GM18502 (cell line): ENCODE data around the gene PARK7.

ENCODE experiments used
- ATAC-seq: cut with Tn5 transposase; IDR thresholded peaks from one replicate; pipeline ENCODE4 v1.9.1; 2021; ENCODE audit warnings: mild to moderate bottlenecking; ENCODE audit not compliant: unreplicated experiment, poor library complexity

Gene PARK7

DNA sequence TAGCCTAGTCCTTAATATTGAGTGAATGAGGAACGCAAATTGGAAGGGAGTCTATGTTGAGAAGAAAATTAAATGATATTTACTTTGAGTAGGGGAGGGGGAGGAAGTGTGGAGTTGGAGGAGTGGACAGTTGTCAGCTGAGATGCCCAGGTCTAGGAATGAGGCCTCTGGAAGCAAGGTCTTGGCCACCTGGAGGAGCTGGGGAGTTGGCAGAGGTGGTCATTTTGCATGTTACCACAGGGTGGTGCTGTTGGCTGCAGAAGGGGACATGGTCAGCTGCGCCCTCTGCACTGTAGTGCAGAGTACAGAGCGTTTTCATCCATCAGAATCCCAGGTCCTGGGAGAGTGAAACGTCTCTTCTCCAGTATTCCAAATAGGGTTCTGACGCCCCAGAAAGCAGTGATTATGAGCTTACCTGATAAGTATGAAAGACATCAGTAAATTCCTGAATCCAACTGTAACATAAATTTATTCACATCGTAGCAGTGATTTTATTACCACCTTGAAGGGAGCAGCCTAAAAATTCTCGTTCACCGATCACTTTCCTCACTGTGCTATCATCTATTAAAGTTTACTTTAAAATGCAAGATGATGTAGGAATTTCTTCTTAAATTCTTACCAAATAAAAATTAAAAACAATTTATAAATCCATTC is 13.8 kb downstream of the PARK7 start:
- ATAC-seq = no peak

DNA sequence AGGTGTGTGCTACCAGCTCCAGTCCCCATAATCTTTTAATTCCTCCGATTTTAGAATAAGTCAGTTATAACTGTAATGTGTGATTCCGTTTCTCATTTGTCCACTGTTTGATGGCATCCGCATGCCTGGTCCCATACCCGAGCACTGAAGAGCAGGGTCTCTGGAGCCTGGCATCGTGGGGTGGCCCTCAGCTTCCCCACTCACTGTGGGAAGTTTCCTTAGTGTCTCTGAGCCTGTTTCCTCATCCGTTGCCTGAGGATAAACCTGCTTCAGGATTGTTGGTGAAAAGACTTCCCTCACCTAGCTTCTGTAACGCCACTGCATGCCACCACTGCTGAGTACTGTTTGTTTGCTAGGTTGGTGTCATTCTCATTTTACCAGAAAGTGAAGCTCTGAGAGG is 19.5 kb downstream of the PARK7 start:
- ATAC-seq = no peak

DNA sequence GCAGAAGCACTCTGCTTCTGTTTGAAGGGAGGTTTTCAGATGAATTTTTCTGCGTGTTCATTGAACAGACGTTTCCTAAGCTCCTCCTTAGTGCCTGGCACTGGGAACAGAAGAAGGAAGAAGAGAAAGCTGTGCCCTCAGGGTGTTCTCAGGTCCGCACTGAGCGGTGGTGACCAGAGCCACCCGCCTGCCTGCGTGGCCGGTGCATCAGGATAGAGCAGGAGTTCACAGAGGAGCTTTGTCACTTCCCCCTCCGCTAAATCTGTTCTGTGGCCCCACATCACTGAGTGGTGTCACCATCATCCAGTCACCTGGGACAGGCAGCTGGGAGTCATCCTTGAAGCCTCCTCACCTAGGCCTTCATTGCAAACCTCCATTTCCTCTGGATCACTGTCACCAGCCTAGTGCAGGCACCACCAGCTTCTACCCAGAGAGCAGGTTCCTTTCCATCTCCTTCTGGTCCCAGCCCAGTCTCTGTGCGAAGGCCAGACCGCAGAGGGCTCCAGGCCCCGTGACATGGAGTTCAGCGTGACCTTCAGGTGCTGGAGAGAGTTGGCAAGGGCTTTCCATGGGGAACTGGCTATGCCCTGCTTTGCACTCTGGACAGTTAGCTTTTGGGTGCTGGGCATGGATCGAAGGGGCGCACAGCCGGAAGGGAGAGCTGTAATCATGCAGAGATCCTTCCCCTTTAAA is 21.7 kb downstream of the PARK7 start:
- ATAC-seq = no peak

DNA sequence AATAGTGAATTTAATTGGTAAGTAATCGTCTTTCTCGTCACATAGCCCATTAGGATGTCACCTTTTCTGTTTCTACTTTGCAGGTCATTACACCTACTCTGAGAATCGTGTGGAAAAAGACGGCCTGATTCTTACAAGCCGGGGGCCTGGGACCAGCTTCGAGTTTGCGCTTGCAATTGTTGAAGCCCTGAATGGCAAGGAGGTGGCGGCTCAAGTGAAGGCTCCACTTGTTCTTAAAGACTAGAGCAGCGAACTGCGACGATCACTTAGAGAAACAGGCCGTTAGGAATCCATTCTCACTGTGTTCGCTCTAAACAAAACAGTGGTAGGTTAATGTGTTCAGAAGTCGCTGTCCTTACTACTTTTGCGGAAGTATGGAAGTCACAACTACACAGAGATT is 23.3 kb downstream of the PARK7 start:
- ATAC-seq = no peak

DNA sequence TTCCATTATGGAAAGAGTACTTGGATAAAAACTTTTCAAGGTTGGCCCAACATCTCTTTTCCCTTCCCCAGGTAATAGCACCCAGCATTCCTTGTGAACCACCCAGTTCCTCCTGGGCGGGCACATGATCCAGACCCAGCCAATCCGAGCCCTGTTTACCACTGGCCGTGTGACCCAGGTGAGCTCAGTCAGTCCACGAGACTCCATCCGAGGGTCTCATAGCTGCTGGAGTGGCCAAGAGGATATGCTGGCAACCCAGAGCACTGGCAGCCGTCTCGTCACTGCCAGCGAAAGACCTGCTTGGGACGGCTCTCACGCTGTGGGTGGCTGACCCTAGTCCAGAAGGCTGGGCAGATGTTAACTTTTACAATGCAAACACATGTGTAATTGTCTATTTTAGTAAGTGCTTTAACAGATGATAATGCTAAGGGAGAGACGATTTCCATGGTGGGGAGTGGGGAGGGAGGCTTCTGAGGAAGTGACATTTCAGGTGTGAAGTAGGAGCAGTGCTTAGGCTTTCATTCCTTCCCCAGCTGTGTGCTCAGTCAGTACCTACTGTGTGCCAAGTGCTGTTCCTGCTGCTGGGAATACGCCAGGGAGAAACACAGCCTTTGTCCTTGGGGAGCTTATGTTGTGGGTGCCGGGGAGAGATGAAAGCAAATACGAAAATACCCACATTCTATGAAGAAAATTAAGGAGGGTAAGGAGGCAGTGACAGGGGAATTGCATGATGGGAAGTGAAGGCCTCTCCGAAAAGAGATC is 24.5 kb downstream of the PARK7 start:
- ATAC-seq = no peak

DNA sequence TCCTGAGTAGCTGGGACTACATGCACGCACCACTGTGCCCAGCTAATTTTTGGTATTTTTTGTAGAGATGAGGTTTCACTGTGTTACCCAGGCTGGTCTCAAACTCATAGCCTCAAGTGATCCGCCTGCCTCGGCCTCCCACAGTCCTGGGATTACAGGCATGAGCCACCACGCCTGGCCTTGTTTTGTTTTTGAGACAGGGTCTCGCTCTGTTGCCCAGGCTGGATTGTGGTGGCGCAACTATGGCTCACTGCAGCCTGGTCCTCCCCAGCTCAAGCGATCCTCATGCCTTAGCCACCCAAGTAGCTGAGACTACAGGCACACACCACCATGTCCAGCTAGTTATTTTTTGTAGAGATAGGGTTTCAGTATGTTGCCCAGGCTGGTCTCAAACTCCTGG is 26.0 kb downstream of the PARK7 start:
- no peak for ATAC-seq

DNA sequence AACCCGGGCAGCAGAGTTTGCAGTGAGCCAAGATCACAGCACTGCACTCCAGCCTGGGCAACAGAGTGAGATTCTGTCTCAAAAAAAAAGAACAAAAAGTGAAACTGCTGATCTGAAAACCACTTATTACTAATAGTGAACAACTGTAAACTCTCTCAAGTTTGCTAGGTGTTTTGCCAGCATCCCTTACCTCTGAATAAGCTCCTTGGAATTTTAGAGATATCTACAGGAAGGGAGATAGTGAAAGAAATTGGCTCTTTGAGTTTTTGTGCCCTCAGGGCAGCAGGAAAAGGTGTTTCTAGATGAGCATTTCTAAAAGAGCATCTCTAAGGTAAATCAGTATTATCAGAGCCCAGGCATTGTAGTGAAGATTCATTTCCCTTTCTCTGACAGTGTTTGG is 27.1 kb downstream of the PARK7 start:
- no peak for ATAC-seq

DNA sequence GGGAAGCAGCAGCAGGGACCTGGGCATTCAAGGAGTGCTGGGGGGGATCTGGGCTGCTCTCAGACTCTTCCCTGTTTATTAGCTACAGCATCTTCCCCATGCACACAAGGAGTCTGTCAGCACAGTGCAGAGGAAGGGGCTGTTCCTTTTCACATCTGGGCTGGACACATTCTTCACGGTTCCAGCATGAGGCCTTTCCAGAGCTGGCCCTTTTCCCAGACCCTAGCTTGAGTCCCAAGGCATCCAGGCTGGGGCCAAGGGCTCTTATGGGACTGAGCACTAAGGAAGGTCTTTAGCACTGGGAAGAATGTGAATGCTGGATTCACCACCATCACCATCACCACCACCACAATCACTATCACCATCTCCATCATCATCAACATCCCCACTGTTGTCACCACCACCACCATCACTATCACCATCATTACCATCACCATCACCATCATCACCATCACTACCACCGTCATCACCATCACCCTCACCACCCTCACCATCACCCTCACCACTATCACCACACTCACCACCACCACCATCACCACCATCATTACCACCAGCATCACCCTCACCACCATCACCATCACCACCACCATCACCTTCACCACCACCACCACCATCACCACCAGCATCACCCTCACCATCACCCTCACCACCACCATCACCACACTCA is 28.4 kb downstream of the PARK7 start:
- no peak for ATAC-seq

DNA sequence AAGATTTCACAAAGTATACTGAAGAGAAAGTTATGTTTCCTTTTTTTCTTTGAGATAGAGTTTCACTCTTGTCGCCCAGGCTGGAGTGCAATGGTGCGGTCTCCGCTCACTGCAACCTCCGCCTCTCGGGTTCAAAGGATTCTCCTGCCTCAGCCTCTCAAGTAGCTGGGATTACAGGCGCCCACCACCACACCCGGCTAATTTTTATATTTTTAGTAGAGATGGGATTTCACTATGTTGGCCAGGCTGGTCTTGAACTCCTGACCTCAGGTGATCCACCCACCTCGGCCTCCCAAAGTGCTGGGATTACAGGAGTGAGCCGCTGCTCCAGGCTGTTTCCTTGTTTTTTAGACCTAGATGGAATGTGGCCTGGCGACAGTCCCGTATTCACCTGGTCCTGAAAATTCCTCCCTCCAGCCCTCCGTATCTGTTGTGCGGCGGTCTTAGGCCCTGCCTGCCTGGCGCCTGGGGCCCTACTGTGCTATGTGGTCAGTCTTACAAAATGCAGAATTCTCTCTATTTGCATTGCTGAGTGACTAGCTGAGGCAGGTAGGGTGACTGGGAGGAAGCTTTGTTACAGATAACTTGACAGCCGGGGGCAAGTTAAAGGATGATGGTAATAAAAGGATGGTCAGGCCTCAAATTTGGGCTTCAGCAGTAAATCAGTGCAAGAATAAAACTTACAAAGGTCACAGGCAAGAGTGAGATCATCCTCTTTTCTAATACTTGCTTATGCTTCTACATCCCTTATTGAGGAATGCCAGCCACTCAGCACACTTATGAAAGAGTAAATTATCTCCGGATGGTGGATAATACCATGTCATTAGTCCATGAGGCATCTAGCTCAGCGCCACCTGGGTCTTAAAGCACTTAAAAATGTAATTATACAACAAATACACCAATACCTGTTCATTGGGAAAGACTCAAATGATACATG is 30.3 kb downstream of the PARK7 start:
- ATAC-seq = no peak

DNA sequence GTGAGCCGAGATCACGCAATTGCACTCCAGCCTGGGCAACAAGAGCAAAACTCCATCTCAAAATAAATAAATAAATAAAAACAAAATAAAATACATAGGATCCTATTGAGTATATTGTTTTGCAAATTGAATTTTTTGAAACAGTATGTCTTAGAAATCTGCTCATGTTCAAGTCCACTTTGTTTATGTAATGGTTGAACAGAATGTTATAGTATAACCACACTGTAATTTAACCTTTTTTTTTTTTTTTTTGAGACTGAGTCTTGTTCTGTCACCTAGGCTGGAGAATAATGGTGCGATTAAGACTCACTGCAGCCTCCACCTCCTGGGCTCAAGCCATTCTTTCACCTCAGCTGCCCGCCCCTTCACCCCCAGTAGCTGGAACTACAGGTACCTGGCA is 31.4 kb downstream of the PARK7 start:
- no peak for ATAC-seq

DNA sequence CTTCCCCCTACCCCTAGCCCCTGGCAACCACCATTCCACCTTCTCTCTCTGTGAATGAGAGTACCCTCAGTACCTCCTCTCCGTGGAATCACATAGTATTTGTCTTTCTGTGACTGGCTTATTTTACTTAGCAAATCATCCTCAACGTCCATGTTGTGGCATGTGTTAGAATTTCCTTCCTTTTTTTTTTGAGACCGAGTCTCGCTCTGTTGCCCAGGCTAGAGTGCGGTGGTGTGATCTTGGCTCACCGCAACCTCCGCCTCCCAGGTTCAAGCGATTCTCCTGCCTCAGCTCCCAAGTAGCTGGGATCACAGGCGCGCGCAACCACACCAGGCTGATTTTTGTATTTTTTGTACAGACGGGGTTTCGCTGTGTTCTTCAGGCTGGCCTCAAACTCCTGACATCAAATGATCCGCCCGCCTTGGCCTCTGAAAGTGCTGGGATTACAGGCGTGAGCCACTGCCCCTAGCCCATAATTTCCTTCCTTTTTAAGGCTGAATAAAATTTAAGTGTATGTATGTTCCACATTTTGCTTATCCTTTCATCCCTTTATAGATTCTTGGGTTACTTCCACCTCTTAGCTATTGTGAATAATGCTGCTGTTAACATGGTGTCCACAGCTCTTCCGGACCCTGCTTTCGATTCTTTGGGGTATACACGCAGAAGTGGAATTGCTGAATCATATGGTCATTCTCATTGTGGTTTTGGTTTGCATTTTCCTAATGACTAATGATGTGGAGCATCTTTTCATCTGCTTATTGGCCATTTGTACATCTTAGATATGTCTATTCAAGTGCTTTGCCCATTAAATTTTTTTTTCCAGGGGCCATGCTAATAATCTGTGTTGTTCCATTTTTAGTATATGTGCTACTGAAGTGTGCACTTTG is 32.3 kb downstream of the PARK7 start:
- peak; percentile 89 for ATAC-seq

DNA sequence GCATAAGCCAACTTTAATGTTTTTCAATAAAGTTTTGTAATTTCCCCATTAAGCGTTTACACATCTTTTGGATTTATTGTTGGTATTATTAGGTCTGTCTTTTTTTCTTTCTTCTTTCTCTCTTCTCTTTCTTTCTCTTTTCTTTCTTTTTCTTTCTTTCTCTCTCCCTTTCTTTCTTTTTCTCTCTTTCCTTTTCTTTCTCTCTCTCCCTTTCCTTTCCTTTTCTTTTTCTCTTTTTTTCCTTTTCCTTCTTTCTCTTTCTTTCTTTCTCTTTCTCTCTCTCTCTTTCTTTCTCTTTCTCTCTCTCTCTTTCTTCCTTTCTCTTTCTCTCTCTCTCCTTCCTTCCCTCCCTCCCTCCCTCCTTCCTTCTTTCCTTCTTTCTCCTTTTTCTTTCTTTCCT is 33.3 kb downstream of the PARK7 start:
- no peak for ATAC-seq

DNA sequence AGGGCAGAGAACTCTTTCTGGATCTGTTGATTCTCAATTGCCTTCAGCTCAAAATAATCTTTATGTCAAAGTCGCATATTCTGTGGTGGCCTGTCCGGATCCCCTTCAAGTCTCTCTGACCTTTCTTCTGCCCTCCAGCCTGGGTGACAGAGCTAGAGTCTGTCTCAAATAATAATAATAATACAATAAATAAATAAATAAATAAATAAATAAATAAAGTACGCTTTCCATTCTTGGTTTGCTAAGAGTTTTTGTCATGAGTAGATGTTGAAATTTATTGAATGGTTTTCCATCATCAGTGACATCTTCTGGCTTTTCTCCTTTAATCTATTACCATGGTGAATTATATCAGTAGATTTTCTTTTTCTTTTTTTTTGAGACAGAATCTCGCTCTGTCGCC is 33.9 kb downstream of the PARK7 start:
- ATAC-seq = no peak

DNA sequence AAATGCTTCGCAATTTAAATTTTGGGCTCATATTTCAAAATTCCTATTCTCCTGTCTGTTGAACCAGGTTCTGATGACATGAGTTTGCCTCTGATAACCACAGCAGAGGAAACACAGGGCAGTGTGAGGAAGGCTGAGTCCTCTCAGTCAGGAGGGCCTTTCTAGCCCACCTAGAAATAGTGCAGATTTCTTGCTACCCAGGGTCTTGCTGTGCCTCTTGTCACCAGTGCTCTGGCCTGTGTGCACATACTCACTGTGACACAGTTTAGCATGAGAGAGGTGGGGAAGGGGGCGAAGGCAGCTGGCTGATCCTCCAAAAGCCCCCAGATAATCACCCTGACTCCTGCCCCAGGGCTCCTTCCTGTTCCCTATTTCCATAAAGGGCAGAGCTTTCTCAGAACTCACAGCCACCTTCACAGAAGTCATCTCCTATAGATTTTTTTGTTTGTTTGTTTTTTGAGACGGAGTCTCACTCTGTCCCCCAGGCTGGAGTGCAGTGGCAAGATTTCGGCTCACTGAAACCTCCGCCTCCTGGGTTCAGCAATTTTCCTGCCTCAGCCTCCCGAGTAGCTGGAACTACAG is 40.9 kb downstream of the PARK7 start:
- no peak for ATAC-seq

DNA sequence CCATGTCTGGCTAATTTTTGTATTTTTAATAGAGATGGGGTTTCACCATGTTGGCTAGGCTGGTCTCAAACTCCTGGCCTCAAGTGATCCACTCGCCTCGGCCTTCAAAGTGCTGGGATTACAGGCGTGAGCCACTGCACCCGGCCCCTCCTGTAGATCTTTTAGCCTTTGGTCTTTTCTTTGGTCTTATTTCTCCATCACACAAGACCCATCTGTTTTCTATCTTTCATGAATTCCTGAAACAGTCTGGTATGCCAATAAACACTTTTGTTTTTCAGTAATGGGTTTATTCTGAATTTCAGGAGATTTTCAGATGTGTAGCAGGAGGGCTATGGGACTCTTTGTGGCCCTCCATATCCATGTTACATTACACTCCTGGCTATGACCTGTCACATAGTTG is 41.4 kb downstream of the PARK7 start:
- no peak for ATAC-seq

DNA sequence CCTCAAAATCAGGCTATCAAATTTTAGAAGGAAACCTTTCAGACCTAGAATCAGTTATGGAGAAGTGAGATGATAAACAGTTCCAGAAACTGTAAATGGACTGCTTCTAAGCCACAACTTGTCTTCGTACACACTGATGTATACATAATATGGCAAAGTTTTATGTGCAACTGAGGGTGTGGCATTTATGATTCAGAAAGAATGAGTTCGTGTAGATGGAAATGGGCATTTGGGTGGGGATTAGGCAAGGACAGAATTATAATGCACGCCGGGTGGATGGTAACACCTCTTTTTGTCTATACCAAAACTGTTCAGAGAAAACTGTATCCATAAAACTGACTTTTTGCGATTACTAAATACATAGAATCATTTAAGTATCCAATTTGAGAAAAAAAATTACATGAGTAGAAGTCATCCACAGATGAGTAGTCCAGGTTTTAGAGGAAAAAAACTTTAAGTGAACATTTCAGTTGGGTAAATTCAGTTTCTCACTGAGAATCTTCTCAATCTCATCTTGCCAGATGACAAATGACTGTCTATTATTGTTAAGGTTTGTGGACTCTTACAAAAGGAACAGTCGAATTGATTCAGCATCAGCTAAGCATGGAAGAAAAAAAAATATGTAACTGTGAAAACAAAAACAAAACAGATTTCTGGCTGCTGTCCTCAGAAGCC is 42.1 kb downstream of the PARK7 start:
- no peak for ATAC-seq

DNA sequence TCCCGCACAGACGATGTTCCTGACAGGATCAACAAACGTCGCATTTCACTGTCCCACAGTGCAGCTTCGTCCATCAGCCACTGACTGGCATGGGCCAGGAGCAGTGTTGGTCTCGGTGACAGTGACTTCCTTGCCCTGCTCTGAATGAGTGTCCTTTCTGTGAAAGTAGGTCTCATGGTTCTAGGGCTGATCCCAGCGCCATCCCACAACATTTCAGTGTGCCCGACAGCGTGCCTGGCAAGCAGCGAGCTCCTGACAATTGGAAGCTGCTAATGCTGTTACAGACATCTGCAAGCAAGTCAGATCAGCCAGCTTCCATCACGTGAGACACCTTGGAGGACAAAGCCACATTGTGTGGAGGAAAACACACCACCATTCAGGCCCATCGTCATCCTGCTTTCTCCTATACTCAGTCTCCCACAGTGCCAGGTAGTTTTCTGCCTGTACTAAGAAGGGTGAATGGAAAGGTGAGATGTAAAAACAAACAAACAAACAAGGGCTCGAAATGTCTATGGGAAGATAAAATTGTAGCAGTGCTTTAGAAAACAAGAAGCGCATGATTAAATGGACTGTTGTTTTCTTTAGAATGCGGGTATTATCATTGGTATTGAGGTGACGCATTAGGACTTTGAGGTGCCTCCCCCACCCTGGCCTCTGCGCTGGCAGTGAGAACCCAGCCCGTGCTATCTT is 42.7 kb downstream of the PARK7 start:
- ATAC-seq = no peak
